WTC11 (cell line): ENCODE results near the gene PGBD5. TPM values are rescaled to one million over a fixed set of nuclear protein-coding genes. Genes with fewer than 3 reads are reported as not detected.

Source experiments
- ATAC-seq: fragments of 200-7000 bp; cut with Tn5 transposase; 2 replicates; pipeline ENCODE4 v1.10.0; 2021; ENCODE audit warnings: mild to moderate bottlenecking, moderate library complexity
- CTCF ChIA-PET: fragments of 300-600 bp; sonication (Branson Sonifier 250); formaldehyde crosslinking; loops from one replicate; lab custom pipeline; 2021; ENCODE audit warnings: antibody characterized with exemption; lab: Charles Lee
- POLR2A ChIA-PET: fragments of 350-600 bp; sonication (Branson Sonifier 250); formaldehyde crosslinking; loops from one replicate; lab custom pipeline; 2021; ENCODE audit warnings: antibody characterized with exemption; lab: Charles Lee
- DNase-seq: peaks from one replicate; pipeline ENCODE4 v3.0.0; 2021; ENCODE audit warnings: low spot score
- H3K27ac Mint-ChIP-seq: 2 replicates; pipeline ENCODE4 v1.8.0; 2021; ENCODE audit warnings: mixed read lengths
- H3K27me3 Mint-ChIP-seq: 2 replicates; pipeline ENCODE4 v1.8.0; 2021; ENCODE audit warnings: low read depth, mild to moderate bottlenecking, moderate library complexity, mixed read lengths
- H3K36me3 Mint-ChIP-seq: 2 replicates; pipeline ENCODE4 v1.8.0; 2021; ENCODE audit warnings: mixed read lengths
- H3K4me1 Mint-ChIP-seq: 2 replicates; pipeline ENCODE4 v1.8.0; 2022; ENCODE audit warnings: mixed read lengths
- H3K4me3 Mint-ChIP-seq: 2 replicates; pipeline ENCODE4 v1.8.0; 2021; ENCODE audit warnings: mild to moderate bottlenecking, moderate library complexity, mixed read lengths
- H3K9me3 Mint-ChIP-seq: 2 replicates; pipeline ENCODE4 v1.8.0; 2021; ENCODE audit warnings: mixed read lengths
- ATF1 ChIP-seq: sonication (generic); formaldehyde crosslinking; IDR thresholded peaks from 2 replicates; pipeline ENCODE4 v1.8.1; 2023; ENCODE audit warnings: mild to moderate bottlenecking, moderate library complexity, missing genetic modification reagents
- CTCF ChIP-seq: fragments of 200-600 bp; IDR thresholded peaks from 2 replicates; pipeline ENCODE4 v1.8.0; 2022; ENCODE audit warnings: antibody characterized with exemption
- E2F5 ChIP-seq: sonication (generic); formaldehyde crosslinking; IDR thresholded peaks from 2 replicates; pipeline ENCODE4 v1.8.1; 2022; ENCODE audit warnings: mild to moderate bottlenecking, moderate library complexity, missing genetic modification reagents
- GABPB1 ChIP-seq: sonication (generic); formaldehyde crosslinking; IDR thresholded peaks from 2 replicates; pipeline ENCODE4 v1.8.1; 2023; ENCODE audit warnings: mild to moderate bottlenecking, missing genetic modification reagents
- IRF1 ChIP-seq: sonication (generic); formaldehyde crosslinking; IDR thresholded peaks from 2 replicates; pipeline ENCODE4 v1.8.0; 2023; ENCODE audit warnings: missing genetic modification reagents
- JUN ChIP-seq: sonication (generic); formaldehyde crosslinking; IDR thresholded peaks from 2 replicates; pipeline ENCODE4 v1.8.0; 2023; ENCODE audit warnings: mild to moderate bottlenecking, missing genetic modification reagents
- KAT7 ChIP-seq: sonication (generic); formaldehyde crosslinking; IDR thresholded peaks from 2 replicates; pipeline ENCODE4 v1.8.1; 2023; ENCODE audit warnings: missing genetic modification reagents, mild to moderate bottlenecking, borderline replicate concordance
- NFATC4 ChIP-seq: fragments of 250-450 bp; sonication (Bioruptor Pico); IDR thresholded peaks from 2 replicates; pipeline ENCODE4 v1.9.0; 2021; ENCODE audit warnings: mild to moderate bottlenecking
- NFE2L1 ChIP-seq: sonication (generic); formaldehyde crosslinking; IDR thresholded peaks from 2 replicates; pipeline ENCODE4 v1.8.1; 2023; ENCODE audit warnings: missing genetic modification reagents
- PREB ChIP-seq: sonication (generic); formaldehyde crosslinking; IDR thresholded peaks from 2 replicates; pipeline ENCODE4 v1.8.1; 2022; ENCODE audit warnings: mild to moderate bottlenecking, missing genetic modification reagents, moderate library complexity, borderline replicate concordance
- PRRX2 ChIP-seq: fragments of 250-450 bp; sonication (Bioruptor Pico); IDR thresholded peaks from 2 replicates; pipeline ENCODE4 v1.8.0; 2021; ENCODE audit warnings: mild to moderate bottlenecking
- SMAD3 ChIP-seq: sonication (generic); formaldehyde crosslinking; IDR thresholded peaks from 2 replicates; pipeline ENCODE4 v1.8.0; 2022; ENCODE audit warnings: missing genetic modification reagents, mild to moderate bottlenecking, borderline replicate concordance
- SMAD4 ChIP-seq: sonication (generic); formaldehyde crosslinking; IDR thresholded peaks from 2 replicates; pipeline ENCODE4 v1.8.0; 2022; ENCODE audit warnings: mild to moderate bottlenecking, missing genetic modification reagents
- SOX15 ChIP-seq: fragments of 250-450 bp; sonication (Bioruptor Pico); IDR thresholded peaks from 2 replicates; pipeline ENCODE4 v1.9.0; 2021; ENCODE audit warnings: mild to moderate bottlenecking
- SP1 ChIP-seq: sonication (generic); formaldehyde crosslinking; conservative IDR thresholded peaks from 2 replicates; pipeline ENCODE4 v1.8.1; 2022; ENCODE audit warnings: missing genetic modification reagents
- USF2 ChIP-seq: sonication (generic); formaldehyde crosslinking; IDR thresholded peaks from 2 replicates; pipeline ENCODE4 v1.8.1; 2023; ENCODE audit warnings: mild to moderate bottlenecking, missing genetic modification reagents, moderate library complexity
- ZBTB21 ChIP-seq: sonication (generic); formaldehyde crosslinking; IDR thresholded peaks from 2 replicates; pipeline ENCODE4 v1.8.1; 2023; ENCODE audit warnings: mild to moderate bottlenecking, missing genetic modification reagents, borderline replicate concordance
- ZMAT4 ChIP-seq: fragments of 250-450 bp; sonication (Bioruptor Pico); IDR thresholded peaks from 2 replicates; pipeline ENCODE4 v1.9.0; 2021; ENCODE audit warnings: mild to moderate bottlenecking
- ZNF219 ChIP-seq: sonication (generic); formaldehyde crosslinking; IDR thresholded peaks from 2 replicates; pipeline ENCODE4 v1.8.0; 2023; ENCODE audit warnings: missing genetic modification reagents, mild to moderate bottlenecking, borderline replicate concordance
- ZNF232 ChIP-seq: sonication (generic); formaldehyde crosslinking; IDR thresholded peaks from 2 replicates; pipeline ENCODE4 v1.8.0; 2022; ENCODE audit warnings: mild to moderate bottlenecking, missing genetic modification reagents
- ZNF416 ChIP-seq: fragments of 250-450 bp; sonication (Bioruptor Pico); IDR thresholded peaks from 2 replicates; pipeline ENCODE4 v1.9.0; 2021; ENCODE audit warnings: mild to moderate bottlenecking, inconsistent platforms
- ZNF425 ChIP-seq: fragments of 250-450 bp; sonication (Bioruptor Pico); conservative IDR thresholded peaks from 2 replicates; pipeline ENCODE4 v1.9.0; 2021; ENCODE audit warnings: mild to moderate bottlenecking
- total RNA-seq: library from RNA; stranded (reverse); gene quantifications from 3 replicates; pipeline ENCODE4 v1.2.3, GENCODE V29; 2021

PGBD5 gene
- total RNA-seq, 1 experiment from 2014 or later, result 23.8 TPM

- ATAC-seq (no peak), DNase-seq (no peak)
- Mint-ChIP-seq H3K9me3 (peaks cover 12% of the 10 kb centered on the region), H3K4me1 (peaks cover 30% of the 10 kb centered on the region), H3K4me3 (no peak overlapping the region), H3K36me3 (peaks cover 27% of the 10 kb centered on the region), H3K27ac (no peak overlapping the region), H3K27me3 (no peaks in the 10 kb centered on the region; the same call in 1 of the 2 replicates)
- ChIA-PET CTCF (no interaction called here), POLR2A (no interaction called here)
- TF ChIP-seq ZNF219 (no peak), PRRX2 (CRISPR knock-in tag) (no peak), SMAD4 (CRISPR knock-in tag) (no peak), KAT7 (CRISPR knock-in tag) (no peak), NFE2L1 (CRISPR knock-in tag) (no peak), ZBTB21 (no peak), NFATC4 (no peak), PREB (no peak), SOX15 (CRISPR knock-in tag) (no peak), IRF1 (CRISPR knock-in tag) (no peak), ZNF425 (CRISPR knock-in tag) (no peak), ZNF416 (CRISPR knock-in tag) (no peak), SMAD3 (CRISPR knock-in tag) (no peak), SP1 (no peak), USF2 (CRISPR knock-in tag) (no peak), ZMAT4 (no peak), ZNF232 (no peak), ATF1 (CRISPR knock-in tag) (no peak), CTCF (no peak)
Observed at GRCh38 chr1:230379462-230379861, 46.7 kb downstream of the PGBD5 start.

- ChIA-PET CTCF (interaction anchor here (1.4 kb wide), 1 partner anchor 203 kb away, joined by 3 read pairs; no protein-coding TSS in a partner anchor), POLR2A (no interaction called here)
- no peak for DNase-seq
- Mint-ChIP-seq H3K36me3 (peaks cover 27% of the 10 kb centered on the region), H3K4me3 (no peak overlapping the region), H3K27me3 (no peaks in the 10 kb centered on the region; the same call in 1 of the 2 replicates), H3K9me3 (peaks cover 12% of the 10 kb centered on the region), H3K4me1 (peaks cover 33% of the 10 kb centered on the region), H3K27ac (no peak overlapping the region)
- no peak for ATAC-seq
- TF ChIP-seq JUN (CRISPR knock-in tag), result no peak
- no peak for TF ChIP-seq GABPB1 (CRISPR knock-in tag)
- no peak for TF ChIP-seq E2F5 (CRISPR knock-in tag)
Observed at GRCh38 chr1:230377851-230378250, 48.3 kb downstream of the PGBD5 start.
